Peyer's patch (tissue), 4 donors: ENCODE results near the gene CITED4.

ENCODE experiments used
- POLR2A ChIP-seq, 2 donors: fragments of 450-650 bp; IDR thresholded peaks; one replicate each; pipeline ENCODE4 v1.5.1; 2017; ENCODE audit warnings: antibody characterized with exemption in 2 of 2, mild to moderate bottlenecking in 2 of 2, moderate library complexity in 2 of 2
- TF ChIP-seq, protein P1 (sequence below), 6 experiments: fragments of 450-650 bp in 4 of 6; fragments of 200-600 bp in 2 of 6; sonication (generic) in 1 of 6; IDR thresholded peaks; one replicate each; pipeline ENCODE4 v1.5.1; 2017 to 2019; ENCODE audit warnings: antibody characterized with exemption in 6 of 6, mild to moderate bottlenecking in 3 of 6, moderate library complexity in 1 of 6

DNA sequence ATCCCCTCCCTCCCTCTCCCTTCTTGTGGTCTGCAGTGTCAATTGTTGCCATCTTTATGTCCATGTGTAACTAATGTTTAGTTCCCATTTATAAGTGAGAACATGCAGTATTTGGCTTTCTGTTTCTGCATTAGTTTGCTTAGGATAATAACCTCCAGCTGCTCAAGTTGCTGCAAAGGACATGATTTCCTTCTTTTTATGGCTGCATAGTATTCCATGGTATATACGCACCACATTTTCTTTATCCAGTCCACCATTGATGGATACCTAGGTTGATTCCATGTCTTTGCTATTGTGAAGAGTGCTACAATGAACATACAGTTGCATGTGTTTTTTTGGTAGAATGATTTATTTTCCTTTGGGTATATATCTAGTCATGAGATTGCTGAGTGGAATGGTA is 16.3 kb downstream of the CITED4 start:
- TF ChIP-seq, protein P1, sequence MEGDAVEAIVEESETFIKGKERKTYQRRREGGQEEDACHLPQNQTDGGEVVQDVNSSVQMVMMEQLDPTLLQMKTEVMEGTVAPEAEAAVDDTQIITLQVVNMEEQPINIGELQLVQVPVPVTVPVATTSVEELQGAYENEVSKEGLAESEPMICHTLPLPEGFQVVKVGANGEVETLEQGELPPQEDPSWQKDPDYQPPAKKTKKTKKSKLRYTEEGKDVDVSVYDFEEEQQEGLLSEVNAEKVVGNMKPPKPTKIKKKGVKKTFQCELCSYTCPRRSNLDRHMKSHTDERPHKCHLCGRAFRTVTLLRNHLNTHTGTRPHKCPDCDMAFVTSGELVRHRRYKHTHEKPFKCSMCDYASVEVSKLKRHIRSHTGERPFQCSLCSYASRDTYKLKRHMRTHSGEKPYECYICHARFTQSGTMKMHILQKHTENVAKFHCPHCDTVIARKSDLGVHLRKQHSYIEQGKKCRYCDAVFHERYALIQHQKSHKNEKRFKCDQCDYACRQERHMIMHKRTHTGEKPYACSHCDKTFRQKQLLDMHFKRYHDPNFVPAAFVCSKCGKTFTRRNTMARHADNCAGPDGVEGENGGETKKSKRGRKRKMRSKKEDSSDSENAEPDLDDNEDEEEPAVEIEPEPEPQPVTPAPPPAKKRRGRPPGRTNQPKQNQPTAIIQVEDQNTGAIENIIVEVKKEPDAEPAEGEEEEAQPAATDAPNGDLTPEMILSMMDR (IDR thresholded peaks at IDR 0.05), result no peak
- no peak for TF ChIP-seq POLR2A (IDR thresholded peaks at IDR 0.05)
